ENCODE measurements around the gene DRGX. TPM values are rescaled to one million over a fixed set of nuclear protein-coding genes. Genes with fewer than 3 reads are reported as not detected.

Gene DRGX
- total RNA-seq, 1 experiment from 2014 or later: not detected

DNA sequence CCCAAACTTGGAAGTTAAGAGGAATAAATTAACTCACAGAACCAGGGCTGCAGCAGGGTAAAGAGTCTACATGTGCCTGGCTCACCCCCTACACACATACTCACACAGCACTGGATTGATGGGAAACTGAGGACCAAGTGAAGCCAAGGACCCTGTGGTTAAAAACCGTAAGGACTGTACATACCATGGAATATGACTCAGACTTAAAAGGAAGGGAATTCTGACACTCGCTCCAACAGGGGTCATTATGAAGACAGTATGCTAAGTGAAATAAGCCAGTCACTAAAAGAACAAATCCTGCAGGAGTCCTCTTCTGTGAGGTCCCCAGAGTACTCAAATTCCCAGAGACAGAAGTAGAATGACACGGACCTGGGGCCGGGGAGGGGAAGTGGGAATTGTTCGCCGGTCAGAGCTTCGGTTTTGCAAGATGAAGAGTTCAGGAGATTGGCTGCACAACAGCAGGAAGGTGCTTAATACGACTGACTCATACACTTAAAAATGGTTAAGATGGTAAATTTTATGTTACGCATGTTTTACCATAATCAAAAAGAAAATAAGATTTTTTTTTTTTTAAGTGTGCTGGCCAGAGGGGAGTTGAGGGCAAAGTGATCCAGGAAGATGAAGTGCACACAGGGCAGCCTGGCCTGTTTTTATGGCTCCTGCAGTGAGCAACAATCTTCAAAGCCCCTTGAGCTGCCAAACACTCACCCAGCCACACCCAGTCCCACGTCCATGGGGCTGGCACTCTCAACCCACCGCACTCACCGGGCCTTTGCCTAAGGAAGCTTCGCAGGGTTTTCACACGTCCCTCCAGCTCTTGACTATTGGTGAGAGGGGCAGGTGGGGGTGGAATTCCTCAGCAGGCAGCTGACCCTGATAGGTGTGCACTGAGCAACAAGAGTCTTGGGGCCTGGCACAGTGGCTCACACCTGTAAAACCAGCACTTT, 26.4 kb downstream of the DRGX start:
- Mint-ChIP-seq H3K4me1 (ENCODE audit: low read depth, unreplicated experiment) (no peaks in the 10 kb centered on the region), H3K27ac (ENCODE audit: unreplicated experiment) (no peak overlapping the region), H3K36me3 (ENCODE audit: insufficient read depth, unreplicated experiment) (no peaks in the 10 kb centered on the region), H3K4me3 (ENCODE audit: low read depth, unreplicated experiment) (no peak overlapping the region), H3K9me3 (ENCODE audit: low read depth, unreplicated experiment) (no peaks in the 10 kb centered on the region), H3K27me3 (ENCODE audit: unreplicated experiment) (peaks cover 66% of the 10 kb centered on the region)
- intact Hi-C loops (cut with micrococcal nuclease; ENCODE audit: unreplicated experiment): no loop called here
- DNase-seq: no peak
- CTCF ChIA-PET: interaction anchor here (0.7 kb wide), 1 partner anchor 10 kb away, joined by 3 read pairs; no protein-coding TSS in a partner anchor
- BruUV-seq (replicated peaks): no TSS peak
- TF ChIP-seq, protein P1, sequence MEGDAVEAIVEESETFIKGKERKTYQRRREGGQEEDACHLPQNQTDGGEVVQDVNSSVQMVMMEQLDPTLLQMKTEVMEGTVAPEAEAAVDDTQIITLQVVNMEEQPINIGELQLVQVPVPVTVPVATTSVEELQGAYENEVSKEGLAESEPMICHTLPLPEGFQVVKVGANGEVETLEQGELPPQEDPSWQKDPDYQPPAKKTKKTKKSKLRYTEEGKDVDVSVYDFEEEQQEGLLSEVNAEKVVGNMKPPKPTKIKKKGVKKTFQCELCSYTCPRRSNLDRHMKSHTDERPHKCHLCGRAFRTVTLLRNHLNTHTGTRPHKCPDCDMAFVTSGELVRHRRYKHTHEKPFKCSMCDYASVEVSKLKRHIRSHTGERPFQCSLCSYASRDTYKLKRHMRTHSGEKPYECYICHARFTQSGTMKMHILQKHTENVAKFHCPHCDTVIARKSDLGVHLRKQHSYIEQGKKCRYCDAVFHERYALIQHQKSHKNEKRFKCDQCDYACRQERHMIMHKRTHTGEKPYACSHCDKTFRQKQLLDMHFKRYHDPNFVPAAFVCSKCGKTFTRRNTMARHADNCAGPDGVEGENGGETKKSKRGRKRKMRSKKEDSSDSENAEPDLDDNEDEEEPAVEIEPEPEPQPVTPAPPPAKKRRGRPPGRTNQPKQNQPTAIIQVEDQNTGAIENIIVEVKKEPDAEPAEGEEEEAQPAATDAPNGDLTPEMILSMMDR (IDR thresholded peaks at IDR 0.05; ENCODE audit: unreplicated experiment): no peak

DNA sequence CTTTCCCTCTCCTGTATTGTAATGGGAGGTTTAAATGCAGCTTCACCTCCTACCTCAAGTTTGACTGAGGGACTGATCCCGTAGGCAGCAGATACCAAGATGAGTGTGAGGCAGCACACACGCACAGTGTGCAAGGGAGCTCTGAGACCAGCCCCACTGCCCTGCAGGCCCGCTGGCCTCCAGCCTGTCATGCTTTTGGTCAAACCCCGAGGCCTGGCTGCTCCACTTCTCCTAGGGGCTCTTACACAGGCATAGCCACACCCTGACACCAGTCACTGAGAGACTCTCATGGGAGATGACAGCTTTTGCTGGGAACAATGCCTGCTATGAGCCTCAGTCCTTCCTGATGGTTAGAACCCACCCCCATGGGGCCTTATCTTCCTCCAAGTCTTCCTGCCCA, 27.6 kb downstream of the DRGX start:
- Mint-ChIP-seq H3K9me3 (ENCODE audit: low read depth, unreplicated experiment) (no peaks in the 10 kb centered on the region), H3K4me1 (ENCODE audit: low read depth, unreplicated experiment) (no peaks in the 10 kb centered on the region), H3K36me3 (ENCODE audit: insufficient read depth, unreplicated experiment) (no peaks in the 10 kb centered on the region), H3K27ac (ENCODE audit: unreplicated experiment) (no peak overlapping the region), H3K4me3 (ENCODE audit: low read depth, unreplicated experiment) (no peak overlapping the region), H3K27me3 (ENCODE audit: unreplicated experiment) (peaks cover 65% of the 10 kb centered on the region)
- CTCF ChIA-PET: no interaction called here
- TF ChIP-seq, protein P1 (IDR thresholded peaks at IDR 0.05; ENCODE audit: unreplicated experiment): no peak
- intact Hi-C loops (cut with micrococcal nuclease; ENCODE audit: unreplicated experiment): no loop called here
- DNase-seq: no peak
- BruUV-seq (replicated peaks): no TSS peak

DNA sequence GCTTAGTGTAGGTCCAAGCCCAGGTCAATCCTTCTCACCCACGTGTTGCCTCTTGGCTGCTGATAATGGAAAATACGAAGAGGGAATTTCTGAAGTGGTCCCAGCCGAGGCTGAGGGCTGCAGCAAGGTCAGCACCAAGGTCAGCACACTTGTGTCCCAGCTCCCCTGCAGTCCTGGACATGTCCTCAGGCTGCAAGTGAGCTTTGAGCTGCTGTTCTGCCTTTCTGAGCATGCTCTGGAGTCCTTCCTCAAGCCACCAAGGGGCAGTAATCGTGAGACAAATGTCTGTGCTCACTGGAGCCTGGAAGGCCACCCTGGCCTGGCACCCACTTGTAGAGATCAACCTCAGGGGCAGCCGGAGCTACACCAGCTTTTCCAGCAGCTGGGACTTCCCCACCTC, 28.3 kb downstream of the DRGX start:
- Mint-ChIP-seq H3K27me3 (ENCODE audit: unreplicated experiment) (peaks cover 70% of the 10 kb centered on the region), H3K36me3 (ENCODE audit: insufficient read depth, unreplicated experiment) (no peaks in the 10 kb centered on the region), H3K4me3 (ENCODE audit: low read depth, unreplicated experiment) (no peak overlapping the region), H3K9me3 (ENCODE audit: low read depth, unreplicated experiment) (no peaks in the 10 kb centered on the region), H3K4me1 (ENCODE audit: low read depth, unreplicated experiment) (no peaks in the 10 kb centered on the region), H3K27ac (ENCODE audit: unreplicated experiment) (no peak overlapping the region)
- TF ChIP-seq, protein P1 (IDR thresholded peaks at IDR 0.05; ENCODE audit: unreplicated experiment): no peak
- intact Hi-C loops (cut with micrococcal nuclease; ENCODE audit: unreplicated experiment): no loop called here
- DNase-seq: no peak
- CTCF ChIA-PET: no interaction called here
- BruUV-seq (replicated peaks): no TSS peak

DNA sequence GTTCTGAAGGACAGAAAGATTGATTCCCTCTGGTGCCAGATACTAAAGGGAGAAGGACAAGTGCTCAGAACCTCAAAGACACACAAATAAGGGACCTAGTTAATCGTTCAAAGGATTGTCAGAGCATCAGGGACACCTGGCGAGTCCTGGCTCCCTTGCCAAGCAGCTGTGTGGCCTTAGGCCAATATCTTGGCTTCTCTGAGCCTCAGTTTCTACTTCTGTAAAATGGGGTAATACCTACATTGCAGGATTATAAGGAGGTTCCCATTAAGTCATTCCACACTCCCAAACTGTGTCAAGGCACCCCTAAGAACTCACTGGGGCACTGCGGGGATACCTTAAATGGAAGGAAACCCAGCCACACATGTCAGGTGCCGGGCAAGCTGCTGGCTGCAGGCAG, 29.4 kb downstream of the DRGX start:
- H3K4me1 Mint-ChIP-seq (ENCODE audit: low read depth, unreplicated experiment): no peaks in the 10 kb centered on the region
- H3K36me3 Mint-ChIP-seq (ENCODE audit: insufficient read depth, unreplicated experiment): no peaks in the 10 kb centered on the region
- peaks cover 72% of the 10 kb centered on the region for H3K27me3 Mint-ChIP-seq (ENCODE audit: unreplicated experiment)
- no peaks in the 10 kb centered on the region for H3K9me3 Mint-ChIP-seq (ENCODE audit: low read depth, unreplicated experiment)
- TF ChIP-seq, protein P1 (IDR thresholded peaks at IDR 0.05; ENCODE audit: unreplicated experiment): no peak
- intact Hi-C loops (cut with micrococcal nuclease; ENCODE audit: unreplicated experiment): no loop called here
- CTCF ChIA-PET: no interaction called here
- no peak overlapping the region for H3K27ac Mint-ChIP-seq (ENCODE audit: unreplicated experiment)
- no peak for DNase-seq
- no peak overlapping the region for H3K4me3 Mint-ChIP-seq (ENCODE audit: low read depth, unreplicated experiment)
- no TSS peak for BruUV-seq (replicated peaks)
